ENCODE measurements around the gene RMND1.
"Not testable (repeated sequence)": the region's sequence is repeated elsewhere in the genome, so short reads cannot be mapped to it uniquely, and the experiment has no call there.

RMND1 gene, protein sequence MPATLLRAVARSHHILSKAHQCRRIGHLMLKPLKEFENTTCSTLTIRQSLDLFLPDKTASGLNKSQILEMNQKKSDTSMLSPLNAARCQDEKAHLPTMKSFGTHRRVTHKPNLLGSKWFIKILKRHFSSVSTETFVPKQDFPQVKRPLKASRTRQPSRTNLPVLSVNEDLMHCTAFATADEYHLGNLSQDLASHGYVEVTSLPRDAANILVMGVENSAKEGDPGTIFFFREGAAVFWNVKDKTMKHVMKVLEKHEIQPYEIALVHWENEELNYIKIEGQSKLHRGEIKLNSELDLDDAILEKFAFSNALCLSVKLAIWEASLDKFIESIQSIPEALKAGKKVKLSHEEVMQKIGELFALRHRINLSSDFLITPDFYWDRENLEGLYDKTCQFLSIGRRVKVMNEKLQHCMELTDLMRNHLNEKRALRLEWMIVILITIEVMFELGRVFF

DNA sequence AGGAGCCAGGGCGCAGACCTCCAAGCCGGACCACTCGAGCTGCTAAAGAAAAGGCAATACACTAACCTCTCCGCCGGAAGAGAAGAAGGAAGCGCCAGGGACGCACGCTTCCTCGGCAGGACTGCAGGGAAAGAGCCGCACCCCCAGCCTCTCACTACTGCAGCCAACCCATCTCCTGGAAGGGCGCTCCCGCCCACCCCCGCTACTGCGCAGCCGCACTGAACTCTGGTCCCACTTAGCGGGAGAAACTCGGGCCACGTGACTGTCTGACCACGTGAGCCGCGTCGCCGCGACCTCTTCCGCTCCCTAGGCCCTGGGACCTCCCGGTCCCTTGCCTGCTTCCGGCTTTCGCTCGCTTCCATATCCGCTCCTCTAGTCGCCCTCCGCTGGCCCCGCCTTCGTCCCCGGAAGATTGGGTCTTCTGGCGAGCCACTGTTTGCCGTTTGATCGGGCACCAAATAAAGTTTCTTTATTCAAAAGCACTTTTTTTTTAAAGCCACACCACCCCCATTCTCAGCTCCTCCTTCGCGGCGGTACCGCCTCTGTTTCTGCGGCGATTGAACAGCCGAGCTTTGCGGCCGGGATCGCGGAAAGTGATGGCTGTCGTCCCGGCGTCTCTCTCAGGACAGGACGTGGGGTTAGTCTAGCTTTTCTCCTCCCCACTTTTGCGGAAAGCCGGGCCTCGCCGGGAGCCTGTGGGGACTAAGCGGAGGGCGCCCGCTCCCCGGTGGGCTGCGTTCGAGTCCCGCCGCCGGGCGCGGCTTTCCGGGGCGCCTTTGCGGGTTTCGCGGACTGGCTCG, at the start of gene RMND1:
Gene RMND1, minus strand, starts transcription at position 177 of the 800 bp plus-strand sequence. CDS start 6,315 bp downstream, outside the sequence.
- peak; percentile 96 for DNase-seq

DNA sequence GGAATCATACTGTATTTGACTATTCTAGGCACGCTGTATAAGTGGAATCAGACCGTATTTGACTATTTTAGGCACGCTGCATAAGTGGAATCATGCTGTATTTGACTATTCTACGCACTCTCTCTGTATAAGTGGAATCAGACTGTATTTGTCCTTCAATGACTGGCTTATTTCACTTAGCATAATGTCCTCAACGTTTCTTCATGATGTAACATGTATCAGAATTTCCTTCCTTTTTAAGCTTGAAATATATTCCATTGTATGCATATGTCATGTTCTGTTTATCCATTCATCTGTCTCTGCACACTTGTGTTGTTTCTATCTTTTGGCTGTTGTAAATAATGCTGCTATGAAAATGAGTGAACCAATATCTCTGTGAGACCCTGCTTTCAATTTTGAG, 47.6 kb upstream of the RMND1 start:
- DNase-seq, result no peak

DNA sequence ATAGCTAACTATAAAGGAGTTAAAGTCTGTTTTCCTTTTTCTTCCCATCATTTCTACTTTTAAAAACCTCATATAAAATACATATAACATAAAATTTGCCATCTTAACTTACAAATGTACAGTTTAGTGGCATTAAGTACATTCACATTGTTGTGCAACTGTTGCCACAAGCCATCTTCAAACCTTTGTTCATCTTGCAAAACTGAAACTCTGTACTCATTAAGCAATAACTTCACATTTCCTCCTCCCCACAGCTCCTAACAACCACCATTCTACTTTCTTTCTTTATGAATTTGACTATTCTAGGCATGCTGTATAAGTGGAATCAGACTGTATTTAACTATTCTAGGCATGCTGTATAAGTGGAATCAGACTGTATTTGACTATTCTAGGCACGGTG, 46.4 kb upstream of the RMND1 start:
- DNase-seq, result no peak

DNA sequence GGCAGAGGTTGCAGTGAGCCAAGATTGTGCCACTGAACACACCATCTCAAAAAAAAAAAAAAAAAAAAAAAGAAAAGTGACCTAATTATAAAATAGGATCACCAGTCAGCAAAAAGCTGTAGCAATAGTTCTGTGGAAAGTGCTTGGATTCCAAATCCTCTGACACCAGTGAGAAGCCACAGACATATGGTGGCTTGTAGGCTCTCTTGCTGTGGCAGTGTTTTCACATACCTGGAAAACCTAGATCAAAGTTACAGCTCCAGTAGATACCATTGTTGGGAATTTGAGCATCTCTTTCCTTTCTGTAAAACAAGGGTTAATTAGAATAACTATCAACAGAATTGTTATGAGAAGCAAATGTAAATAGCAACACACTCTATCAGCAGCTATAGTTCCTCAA, 46.0 kb upstream of the RMND1 start:
- no peak for DNase-seq

DNA sequence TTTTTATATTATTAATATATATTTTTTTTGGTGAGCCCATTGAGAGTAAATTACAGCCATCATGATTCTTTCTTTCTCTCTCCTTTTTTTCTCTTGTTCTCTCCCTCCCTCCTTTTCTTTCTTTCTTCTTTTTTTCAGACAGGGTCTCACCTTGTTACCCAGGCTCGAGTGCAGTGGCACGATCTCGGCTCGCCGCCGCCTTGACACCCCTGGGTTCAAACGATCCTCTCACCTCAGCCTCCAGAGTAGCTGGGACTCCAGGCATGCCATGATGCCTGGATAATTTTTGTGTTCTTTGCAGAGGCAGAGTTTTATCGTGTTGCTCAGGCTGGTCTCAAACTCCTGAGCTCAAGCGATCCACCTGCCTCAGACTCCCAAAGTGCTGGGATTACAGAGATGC, 43.5 kb upstream of the RMND1 start:
- no peak for DNase-seq

DNA sequence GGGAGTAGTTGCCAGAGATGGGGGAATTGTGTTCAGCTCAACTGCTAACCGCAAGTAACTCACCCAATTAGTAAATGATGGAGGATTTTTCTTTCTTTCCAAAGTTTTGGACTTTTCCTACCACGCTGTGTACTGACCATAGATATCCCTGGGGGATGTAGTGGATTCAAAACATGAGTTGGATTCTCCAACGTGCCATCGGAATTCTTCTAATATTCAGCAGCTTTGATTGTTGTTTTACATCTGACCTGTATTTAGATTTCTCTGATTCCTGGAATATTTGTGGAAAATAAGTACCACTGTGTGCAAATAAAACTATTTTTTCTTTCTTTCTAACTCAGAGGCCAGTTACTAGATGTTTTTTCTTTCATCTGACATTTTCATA, 43.0 kb upstream of the RMND1 start:
- DNase-seq, result no peak

DNA sequence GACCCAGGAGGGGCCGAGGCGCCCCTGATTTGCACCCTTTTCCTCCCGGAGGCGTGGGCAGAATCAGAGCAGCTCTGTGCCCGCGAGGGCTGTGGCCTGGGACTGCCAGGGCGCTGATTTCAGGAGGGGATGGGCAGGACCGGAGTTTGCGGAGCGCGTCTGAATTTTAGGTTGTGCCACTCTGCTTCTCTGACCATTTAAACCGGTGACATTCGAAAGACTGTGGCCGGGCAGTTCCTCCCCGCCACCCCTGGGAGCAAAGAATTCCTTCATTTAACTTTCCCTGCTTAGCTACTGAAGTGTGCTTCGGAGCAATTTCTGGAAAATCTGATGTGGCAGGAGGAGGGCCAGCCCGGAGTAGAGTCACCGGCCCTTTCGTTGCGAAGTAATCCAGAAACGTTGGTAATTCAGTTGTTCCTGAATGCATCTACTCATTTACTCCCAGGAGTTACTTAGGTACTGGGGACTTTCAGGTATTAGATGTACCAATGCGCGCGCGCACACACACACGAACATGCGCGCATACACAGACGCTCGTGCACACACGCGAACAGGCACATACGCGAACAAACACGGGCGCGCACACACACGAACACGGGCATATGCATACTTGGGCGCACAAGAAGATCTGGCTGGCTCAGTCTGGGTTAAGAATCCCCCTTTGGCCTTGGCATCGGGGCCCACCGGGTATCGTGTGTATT, 42.5 kb upstream of the RMND1 start:
- no peak for DNase-seq

DNA sequence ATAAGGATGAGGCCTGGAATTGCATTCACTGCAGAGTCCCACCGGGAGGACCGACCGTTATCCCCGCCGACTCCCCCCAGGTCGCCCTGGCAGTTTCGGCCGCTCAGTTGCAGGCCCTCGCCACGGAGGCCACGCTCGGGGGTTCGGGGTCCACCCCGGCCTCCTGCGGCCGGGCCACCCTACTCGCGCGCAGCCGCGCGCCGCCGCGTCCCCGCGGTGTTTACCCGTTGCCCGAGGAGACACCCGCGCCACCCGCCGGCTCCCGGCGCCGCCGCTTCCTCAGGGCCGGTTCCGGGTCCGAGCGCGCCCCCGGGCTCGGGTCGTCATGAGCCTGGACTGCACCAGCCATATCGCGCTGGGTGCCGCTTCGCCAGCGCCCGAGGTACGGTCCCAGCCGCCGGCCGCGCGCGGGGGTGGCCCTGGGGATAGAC, 41.9 kb upstream of the RMND1 start, which contains the start of gene CCDC170:
Gene CCDC170, plus strand, starts transcription at position 214 of the 431 bp plus-strand sequence. Its CDS starts 112 bp downstream, at position 326.
- DNase-seq, result no peak

DNA sequence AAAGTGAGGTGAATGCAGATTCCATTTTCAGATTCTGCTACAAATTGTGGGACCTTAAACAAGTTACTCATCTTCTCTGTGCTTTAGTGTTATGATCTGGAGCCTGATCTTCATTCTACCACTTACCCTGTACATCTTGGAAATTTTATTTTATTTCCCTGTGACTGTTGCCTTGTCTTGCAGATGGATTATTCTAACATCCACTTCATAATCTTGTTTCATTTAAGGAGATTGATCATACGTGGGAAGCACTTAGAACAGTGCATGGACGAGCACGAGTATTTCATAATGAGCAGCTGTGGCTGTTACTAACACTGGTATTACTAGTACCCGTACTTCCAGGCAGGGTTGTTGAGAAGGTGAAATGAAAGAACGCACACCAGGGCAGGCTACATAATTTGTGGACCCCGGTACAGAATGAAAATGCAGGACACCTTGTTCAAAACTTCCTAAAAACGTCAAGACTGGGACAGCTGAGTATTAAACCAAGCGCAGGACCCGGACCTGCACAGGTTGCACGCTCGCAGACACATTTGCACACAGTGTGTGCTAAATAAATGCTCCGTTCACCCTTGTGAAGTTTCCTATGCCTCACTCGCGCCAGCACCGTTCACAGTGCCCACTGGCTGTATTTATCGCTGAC, 41.4 kb upstream of the RMND1 start:
- no peak for DNase-seq

DNA sequence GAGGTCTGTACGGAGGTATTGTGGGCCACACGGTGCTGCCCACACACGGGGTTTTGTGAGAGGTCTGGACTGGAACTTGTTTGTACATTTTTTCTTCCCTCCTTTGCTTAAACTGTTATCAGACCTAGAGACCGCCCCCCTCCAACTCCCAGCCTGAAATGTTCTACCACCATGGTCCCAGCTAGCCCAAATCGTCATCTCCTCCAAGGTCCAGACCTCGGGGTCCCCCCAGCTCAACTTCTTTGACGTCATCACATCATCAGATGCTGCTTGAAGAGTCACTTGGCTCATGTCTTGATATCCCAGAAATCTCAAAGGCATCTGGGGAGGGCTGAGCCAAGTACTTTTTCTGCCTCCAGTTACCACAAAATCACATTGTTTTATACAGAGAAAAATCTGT, 39.1 kb upstream of the RMND1 start:
- no peak for DNase-seq

DNA sequence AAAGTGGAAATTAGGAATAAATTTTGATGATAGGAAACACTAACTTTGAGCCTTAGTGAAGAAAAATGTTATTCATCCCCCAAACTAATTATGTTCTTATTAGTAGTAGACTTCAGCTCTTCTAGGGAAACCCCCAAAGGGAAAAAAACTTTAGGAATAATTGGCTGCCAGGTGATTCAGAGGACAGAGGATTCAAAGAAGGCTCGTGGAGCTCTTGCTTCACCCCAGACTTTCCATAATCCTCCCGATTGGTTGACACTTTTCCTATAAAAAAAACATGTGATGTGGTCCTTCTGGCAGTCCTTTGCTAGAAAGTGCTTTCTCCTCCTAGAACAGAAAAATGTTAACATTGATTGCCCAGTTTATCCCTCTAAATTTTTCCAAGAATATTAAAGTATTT, 36.3 kb upstream of the RMND1 start:
- no peak for DNase-seq

DNA sequence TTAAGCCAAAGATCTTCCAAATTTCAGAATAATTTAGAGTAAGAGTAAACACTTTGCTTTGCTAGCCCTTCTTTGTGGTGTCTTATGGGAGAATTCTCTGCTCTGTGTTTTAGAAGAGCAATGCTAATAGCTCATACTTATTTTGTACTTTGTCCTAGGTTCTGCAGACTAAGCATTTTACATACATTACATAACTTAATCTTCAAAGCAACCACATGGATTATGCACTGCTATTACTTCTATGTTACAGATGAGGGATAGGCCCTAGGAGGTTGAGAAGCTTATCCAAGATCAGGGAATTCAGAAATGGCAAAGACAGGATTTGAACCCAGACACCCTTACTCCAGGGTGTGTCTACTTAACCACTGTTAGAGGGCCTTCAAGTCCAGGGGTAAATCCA, 32.1 kb upstream of the RMND1 start:
- DNase-seq, result no peak

DNA sequence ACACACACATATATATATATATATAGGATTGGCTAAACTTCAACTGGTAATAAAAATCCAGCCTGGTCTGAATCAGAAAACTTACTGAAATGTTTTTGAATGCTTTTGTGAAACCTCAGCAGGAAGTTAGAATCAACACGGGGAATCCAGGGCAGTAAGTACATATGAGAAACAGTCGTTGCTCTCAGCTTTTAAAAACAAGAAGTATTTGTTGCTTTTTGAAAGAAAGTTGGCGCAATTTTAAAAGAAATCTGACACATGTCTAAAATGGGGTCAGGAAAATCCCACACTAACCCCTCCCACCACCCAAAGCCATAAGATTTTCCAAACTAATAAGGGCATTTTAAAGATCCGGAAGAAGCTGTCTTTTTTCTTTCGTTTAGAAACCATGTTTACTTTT, 30.4 kb upstream of the RMND1 start:
- no peak for DNase-seq

DNA sequence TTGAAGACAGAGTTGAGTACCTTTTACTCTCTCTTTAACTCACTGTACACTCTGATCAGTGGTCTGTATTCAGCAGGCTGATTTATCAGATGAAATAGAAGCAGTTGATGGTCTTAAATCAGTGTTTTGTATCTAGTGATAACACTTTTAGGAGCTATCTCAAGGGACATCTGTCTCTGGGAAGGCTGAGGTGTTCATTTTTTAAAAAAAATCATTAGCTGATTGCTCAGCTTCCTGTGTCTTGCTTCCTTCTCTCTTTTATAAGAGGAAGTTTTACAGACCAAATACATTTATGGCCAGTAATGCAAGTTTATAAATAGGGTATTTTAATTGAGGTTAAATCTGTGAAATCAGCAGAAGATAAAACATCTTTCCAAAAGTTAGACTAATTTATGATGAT, 29.9 kb upstream of the RMND1 start:
- no peak for DNase-seq

DNA sequence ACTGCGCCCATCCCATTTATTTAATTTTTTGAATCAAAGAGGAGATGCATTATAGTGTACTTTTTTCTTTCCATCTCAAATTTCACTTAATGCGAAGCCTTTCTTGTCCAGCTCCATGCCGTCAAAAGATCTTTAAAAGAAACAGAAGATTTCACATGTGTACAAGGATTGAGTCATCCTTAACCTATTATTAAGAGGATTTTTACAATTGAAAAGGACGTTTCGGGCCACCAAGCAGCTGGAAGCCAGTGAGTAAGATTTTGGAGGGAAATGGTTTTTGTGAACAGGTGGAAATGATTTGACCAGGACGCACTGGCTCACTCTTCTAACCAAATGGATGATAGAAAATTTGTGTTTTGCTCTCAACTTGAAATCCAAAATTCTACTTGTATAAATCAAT, 26.7 kb upstream of the RMND1 start:
- no peak for DNase-seq

DNA sequence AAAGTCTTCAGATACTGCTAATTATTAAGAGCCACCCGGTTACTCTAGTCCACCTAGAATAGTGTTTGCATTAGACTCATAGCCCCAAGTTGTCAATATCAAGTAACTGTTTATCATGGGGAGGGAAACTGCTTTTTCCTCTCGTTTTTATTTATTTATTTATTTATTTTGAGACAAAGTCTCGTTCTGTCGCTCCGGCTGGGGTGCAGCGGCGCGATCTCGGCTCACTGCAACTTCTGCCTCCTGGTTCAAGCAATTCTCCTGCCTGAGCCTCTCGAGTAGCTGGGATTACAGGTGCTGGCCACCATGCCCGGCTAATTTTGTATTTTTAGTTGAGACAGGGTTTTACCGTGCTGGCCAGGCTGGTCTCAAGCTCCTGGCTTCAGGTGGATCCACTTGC, 25.8 kb upstream of the RMND1 start:
- no peak for DNase-seq

DNA sequence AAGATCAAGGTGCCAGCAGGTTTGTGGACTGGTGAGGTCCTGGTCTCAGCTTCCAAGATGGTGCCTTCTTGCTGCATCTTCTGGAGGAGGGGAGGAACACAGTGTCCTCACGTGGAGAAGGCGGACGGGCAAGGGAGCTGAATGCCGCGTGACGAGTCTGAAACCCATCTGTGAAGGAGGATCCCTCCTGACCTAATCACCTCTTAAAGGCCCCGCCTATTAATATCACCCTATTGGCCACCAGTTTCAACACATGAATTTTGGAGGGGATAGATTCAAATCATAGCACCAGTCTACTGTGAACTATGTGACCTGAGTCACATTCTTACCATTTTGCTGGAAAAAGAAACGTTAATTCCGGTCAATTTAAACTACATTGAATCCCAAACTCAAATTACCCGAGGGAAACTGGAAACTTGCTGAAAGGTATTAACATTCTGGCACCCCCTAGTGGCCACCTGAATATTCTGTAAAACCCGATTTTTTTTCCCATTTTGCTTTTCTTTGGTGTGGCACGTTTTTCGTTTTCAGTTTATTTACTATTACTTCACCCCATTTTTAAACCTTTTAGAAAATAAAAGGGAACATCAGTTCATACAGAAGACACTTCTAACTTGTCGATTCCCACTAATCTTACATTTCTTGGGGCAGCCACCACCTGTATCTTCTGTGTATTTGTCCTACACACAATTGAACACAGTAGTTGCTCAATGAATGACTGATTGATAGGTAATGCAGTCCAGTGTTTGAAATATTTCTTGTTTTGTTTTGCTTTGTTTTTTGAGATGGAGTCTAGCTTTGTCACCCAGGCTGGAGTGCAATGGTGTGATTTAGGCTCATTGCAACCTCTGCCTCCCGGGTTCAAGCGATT, 24.0 kb upstream of the RMND1 start:
- DNase-seq, result peak; percentile 1

DNA sequence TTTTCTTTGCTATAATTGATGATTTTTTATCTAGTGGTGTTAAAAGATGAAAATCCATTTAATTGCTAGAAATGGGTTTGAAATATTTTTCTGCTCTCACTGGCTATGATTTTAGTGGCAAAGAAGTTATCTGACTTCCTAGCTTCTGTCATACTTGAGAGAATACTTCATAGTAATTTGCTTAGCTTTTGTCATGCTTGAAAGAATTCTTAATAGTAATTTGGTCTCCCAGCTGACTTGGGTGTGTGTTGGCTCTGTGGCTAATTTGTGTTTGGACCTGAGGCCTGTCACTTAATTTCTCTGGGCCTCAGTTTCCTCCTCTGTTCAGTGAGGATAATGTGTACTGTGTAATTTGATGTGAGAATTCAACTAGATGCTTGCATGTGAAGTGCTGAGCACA, 12.8 kb upstream of the RMND1 start:
- DNase-seq, result no peak

DNA sequence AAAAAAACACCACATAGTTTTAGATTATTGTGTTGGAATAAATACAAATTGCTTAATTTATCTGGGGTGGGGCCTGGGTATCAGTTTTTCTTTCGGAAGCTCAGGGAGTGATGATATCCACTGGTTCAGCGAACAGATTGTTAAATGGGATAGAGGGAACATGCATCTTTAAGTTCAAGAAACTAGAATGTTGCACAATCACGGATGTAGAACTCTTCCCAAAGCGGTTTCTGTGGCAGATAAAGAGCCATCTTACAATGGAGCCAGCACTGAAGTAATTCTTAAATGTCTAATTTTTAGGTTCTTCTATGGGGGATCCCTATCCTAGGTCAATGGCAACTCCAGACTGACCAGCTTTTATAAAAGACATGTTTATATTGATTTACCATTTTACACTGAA, 9.7 kb upstream of the RMND1 start:
- no peak for DNase-seq

DNA sequence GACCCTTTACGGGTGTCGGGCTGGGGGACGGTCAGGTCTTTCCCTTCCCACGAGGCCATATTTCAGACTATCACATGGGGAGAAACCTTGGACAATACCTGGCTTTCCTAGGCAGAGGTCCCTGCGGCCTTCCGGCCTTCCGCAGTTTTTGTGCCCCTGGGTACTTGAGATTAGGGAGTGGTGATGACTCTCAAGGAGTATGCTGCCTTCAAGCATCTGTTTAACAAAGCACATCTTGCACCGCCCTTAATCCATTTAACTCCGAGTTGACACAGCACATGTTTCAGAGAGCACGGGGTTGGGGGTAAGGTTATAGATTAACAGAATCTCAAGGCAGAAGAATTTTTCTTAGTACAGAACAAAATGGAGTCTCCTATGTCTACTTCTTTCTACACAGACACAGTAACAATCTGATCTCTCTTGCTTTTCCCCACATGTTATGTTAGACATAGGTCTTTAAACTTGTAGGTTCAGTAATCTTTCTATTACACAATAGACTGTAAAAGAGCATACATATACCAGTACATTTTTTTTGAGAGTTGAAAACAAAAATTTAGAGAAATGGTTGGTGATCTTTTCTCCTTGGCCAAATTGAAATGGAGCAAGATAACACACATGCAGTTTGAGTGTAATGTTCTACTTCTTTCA, 3.9 kb upstream of the RMND1 start:
- DNase-seq, result not testable (repeated sequence)

DNA sequence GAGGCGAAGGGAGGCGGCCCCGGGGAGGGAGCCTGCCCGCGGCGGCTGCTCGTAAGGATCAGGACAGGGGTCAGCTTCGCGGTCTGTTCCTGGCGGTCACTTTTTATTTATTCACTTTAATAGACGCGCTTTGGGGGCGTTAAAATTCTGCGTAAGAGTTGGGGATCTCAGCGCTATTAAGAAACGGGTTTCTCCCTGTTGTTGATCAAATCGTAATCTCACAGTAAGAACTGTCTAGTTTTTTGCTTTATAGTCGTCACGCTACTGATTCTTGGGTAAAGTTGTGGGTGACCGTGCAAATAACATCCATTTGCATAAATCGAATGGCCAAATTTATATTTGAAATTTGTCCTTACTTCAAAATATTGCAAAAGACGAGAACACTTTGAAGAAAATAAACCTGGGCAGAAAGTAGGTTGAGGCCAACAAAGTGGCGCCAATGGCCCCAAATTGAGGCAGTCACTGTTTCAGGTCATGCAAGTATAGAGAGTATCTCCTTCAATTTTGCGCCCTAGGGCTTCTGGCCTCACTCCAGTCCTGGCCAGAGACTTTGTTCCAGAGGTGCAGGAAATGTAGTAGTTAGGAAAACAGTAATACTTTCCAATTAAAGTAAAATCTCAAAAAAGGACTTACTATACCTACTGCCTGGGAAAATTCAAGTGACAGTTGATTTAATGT, 963 bp upstream of the RMND1 start:
- DNase-seq, result no peak
